HG03066 (cell line): ENCODE results near the gene GNPDA2.
A peak's percentile ranks its signal among the peaks of the same experiment; 100 is the strongest.

Source experiments
- ATAC-seq: cut with Tn5 transposase; IDR thresholded peaks from one replicate; pipeline ENCODE4 v1.9.1; 2021; ENCODE audit warnings: low read depth; ENCODE audit not compliant: unreplicated experiment

GNPDA2 gene

GRCh38 chr4:44684648-44685047 lies 41.7 kb downstream of the GNPDA2 start:
- ATAC-seq = no peak

DNA sequence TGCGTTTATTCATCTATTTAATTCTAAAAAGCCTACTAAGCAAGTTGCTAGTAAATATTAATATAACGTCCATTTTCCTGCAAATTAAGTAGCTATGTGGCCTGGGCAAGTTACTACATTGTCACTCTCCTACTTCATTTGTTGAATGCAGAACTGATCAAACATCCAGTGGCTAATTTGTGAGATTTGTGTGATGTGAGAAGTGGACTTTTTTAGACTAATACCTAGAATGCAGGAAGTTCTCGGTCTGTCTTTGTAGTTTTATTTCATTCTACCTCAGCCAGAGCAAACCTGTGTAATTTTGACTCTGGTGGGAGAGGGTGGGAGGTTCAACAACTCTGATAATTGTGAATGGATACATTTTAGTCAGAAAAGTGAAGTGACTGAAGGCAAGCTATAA lies 47.3 kb downstream of the GNPDA2 start:
- no peak for ATAC-seq

DNA sequence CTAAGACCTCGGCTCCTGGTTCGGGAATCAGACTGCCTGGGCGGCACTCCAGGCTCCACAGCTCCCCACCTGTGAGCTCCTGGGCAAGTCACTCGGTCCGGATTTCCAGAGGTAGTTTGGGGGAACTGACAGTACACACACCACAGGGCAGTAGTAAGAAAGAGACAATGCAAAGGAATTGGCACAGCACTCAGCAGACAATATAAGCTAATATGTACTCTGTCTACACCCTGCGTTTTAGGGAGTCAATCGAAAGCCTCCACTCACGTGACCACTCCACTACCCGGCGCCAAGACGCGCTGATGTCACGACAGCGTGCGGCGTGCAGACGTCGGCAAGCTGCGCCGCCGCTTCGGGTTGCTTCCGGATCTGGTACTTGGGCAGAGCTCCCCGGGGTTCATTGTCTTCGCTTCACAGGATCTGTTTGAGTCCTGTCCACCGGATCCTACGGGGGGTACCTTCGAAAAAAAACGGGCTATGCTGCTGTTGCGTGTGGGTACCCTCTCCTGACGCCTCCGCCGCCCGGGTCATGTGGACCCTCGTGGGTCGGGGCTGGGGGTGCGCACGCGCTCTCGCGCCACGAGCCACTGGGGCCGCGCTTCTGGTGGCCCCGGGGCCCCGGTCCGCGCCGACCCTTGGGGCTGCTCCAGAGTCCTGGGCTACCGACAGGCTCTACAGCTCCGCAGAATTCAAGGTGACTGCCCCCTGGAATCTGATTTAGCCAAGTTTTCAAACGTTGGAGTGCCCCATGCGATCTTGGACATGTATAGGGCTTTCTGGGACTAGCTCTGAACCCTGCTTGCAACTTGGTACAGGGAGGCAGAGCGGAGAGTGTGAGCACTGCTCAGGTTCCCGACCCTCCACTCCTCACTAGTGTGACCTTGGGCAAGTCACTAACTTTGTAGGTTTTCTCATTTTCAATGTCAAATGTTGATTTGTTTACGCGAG lies 48.0 kb downstream of the GNPDA2 start, which contains the start of gene GUF1:
Gene GUF1 (plus strand): TSS at position 327 of the 948 bp plus-strand sequence. CDS start 203 bp downstream, at position 530.
- ATAC-seq = peak; percentile 96

- no peak for ATAC-seq
Measured at GRCh38 chr4:44675366-44675765, 51.0 kb downstream of the GNPDA2 start.

DNA sequence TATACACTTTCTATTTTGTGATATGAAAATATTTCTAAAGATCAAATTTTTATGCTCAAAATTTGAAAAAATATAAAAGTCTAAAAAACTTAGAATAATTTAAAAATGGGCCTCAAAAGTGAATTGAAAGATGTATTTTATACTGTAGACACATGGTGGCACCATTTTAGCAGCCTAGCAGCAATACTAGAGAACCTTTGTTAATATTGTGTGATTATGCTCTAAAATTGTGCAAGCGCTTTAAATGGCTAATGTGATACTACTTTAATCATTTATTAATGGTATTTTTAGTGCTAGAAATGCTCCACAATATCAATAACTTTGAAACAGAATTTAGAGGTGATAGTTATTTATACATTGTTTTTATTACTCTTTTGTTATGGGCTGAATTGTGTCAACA lies 51.9 kb downstream of the GNPDA2 start:
- no peak for ATAC-seq

GRCh38 chr4:44671636-44672035 lies 54.7 kb downstream of the GNPDA2 start:
- ATAC-seq = no peak

DNA sequence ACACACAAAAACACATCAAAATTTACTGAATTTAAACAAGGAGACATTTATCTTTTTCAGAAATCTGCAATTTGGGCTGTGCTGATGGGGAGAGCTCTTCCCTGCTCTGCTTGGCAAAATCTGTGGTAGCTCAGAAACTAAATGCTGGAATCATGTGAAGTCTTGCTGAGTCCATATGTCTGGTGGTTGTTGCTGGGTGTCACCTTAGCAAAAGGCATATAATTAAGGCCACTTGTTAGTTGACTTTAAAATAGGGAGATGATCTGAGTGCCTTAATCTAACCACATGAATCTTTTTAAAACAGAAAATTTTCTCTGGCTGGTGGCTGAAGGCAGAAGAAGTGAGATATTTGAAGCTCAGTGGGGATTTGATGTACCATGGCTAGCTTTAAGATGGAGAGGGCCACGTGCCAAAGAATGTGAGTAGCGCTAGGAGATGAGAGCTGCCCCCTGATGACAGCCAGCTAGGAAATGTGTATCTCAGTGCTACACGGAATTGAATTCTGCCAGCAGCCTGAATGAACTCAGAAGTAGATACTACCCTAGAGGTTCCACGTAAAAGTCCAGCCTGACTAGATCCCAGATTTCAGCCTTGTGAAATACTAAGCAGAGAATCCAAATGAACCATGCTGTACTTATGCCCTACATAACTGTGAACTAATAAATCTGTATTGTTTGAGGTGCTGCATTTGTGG lies 55.7 kb downstream of the GNPDA2 start:
- ATAC-seq = no peak

GRCh38 chr4:44668526-44668925 lies 57.8 kb downstream of the GNPDA2 start:
- ATAC-seq = no peak

- ATAC-seq = no peak
Measured at GRCh38 chr4:44663539-44664263, 62.7 kb downstream of the GNPDA2 start.

GRCh38 chr4:44662623-44663005 lies 63.7 kb downstream of the GNPDA2 start:
- ATAC-seq = no peak

DNA sequence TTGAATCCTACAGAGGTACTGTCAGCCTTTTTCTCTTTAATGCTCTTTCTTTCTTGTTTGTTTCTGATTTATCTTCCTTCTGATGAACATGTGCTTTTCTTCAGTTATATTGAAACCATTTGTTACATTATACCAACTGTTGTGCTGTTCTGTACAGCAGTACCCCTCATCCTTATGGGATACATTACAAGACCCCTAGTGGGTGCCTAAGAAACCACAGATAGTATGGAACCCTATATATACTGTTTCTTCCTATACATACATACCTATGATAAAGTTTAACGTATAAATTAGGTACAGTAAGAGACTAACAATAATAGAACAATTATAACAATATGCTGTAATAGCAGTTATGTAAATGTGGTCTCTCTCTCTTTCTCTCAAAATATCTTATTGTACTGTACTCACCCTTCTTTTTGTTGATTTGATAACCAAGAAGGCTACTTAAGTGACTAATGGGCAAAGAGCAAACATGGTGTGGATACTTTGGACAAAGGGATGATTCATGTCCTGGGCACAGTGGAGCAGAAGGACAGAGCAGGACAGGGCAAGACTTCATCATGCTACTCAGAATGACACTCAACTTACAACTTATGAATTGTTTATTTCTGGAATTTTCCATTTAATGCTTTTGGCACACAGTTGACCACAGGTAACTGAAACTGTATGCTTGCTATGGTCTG lies 64.3 kb downstream of the GNPDA2 start:
- ATAC-seq = no peak

DNA sequence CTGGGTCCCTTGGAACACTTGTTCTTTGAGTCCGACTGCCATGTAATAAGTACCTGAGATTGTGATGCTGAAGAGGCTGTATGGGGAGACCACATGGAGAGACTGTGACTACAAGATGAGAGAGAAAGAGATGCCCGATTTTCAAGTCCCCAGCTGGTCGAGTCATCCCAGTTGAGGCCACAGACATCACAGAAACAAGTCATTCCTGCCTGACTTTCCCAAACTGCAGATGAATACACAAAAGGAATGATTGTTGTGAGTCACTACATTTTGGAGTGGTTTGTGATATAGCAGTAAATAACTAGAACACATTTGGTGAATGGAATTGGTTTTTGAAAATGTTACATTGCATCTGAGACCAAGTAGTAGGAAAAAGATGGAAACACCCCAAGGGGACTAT lies 66.0 kb downstream of the GNPDA2 start:
- ATAC-seq = no peak

DNA sequence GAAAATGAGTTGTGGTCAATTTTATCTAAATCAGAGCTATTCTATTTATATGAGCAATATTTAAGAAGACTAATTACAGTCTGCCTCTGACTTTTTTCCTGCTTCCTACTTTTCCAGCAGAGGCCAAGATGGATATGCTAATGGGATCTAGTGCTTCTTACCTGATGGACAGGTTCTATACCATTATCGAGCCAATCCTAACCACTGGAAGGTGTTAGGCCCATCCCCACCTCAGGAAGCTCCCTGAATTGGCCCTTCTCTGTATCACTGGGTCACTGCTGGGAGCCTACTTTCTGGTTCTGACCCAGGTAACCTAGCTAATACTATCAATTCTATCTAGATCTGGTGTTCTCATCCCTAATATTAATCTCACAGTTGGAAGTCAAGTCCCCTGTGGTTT lies 74.4 kb downstream of the GNPDA2 start:
- no peak for ATAC-seq
